Left ventricle myocardium superior (tissue), 1 donor: ENCODE data around the gene LANCL2. TPM values are rescaled to one million over a fixed set of nuclear protein-coding genes. Genes with fewer than 3 reads are reported as not detected.
"Not testable (repeated sequence)": the region's sequence is repeated elsewhere in the genome, so short reads cannot be mapped to it uniquely, and the experiment has no call there.

Source experiments
- ATAC-seq: fragments of 200-7000 bp; cut with Tn5 transposase; one replicate; pipeline ENCODE4 v1.9.1; 2020; ENCODE audit warnings: mild to moderate bottlenecking, moderate library complexity
- DNase-seq: peaks from one replicate; pipeline ENCODE4 v3.0.0-alpha.2; 2020
- intact Hi-C: fragments of 100-400 bp; cut with micrococcal nuclease; formaldehyde crosslinking; loops from one replicate; pipeline ENCODE4 v1.11.0; 2022
- total RNA-seq: library from RNA; stranded (reverse); fragmentation: NEBNext Ultra II Directional; extraction: Animal tissue kit (Norgen Biotek cat#: 25700); gene quantifications from one replicate; pipeline ENCODE4 v1.2.1, GENCODE V29; 2021
- donor health status: DM: no; HTN: yes; CAD: no; lungs with severe emphysema.

LANCL2 gene
- total RNA-seq, 1 donor from 2014 or later, result 8.4 TPM

DNA sequence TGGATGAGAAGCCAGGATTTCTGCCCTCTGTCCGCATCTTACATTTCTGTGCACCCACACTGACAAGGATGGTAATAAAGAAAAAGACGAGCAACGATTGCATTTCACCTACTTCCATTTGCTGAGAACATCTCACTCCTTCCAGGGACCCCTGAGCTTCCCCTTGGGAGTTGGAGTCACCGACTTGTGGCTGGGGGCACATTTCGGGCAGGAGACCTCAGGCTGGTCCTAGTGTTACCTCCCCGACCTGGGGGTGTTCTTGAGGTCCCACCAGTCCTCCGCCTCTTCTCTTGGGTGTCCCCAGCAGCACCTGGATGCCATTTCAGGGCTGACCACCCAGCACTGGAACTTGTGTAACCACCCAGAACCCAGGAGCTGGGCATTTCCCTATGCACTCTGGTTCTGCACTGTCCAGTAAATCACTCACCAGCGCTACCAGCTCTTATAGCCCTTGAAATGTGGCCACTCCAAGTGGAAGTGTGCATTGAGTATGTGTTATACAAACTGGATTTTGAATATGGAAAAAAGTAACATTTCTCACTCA, 84.9 kb downstream of the LANCL2 start:
- DNase-seq, result no peak
- ATAC-seq, result no peak
- intact Hi-C loops, result no loop called here

DNA sequence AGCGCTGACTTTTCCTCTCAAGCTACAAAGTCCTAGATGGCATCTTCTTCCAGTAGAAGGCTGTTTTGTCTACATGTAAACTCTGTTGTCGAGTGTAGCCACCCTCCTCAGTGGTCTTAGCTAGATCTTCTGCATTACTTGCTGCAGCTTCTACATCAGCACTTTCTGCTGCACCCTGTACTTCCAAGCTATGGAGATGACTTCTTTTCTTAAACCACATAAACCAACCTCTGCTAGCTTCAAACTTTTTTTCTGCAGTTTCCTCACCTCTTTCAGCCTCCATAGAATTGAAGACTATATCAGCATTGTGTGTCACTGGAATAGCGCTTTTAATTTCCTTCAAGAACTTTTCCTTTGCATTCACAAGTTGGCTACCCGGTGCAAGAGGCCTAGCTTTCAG, 87.8 kb downstream of the LANCL2 start:
- intact Hi-C loops, result no loop called here
- ATAC-seq (no peak), DNase-seq (no peak)

DNA sequence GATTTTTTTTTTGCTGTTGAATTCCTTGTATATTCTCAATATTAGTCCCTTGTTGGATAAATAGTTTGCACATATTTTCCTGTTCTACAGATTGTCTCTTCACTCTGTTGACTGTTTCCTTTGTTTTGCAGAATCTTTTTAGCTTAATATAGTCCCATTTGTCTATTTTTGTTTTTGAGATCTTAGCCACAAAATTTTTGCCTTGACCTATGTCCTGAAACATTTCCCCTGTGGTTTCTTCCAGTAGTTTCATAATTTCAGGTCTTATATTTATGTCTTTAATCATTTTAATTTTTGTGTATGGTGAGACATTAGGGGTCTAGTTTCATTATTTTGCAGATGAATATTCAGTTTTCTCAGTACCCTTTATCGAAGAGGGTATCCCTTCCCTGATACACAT, 92.7 kb downstream of the LANCL2 start:
- no peak for ATAC-seq

DNA sequence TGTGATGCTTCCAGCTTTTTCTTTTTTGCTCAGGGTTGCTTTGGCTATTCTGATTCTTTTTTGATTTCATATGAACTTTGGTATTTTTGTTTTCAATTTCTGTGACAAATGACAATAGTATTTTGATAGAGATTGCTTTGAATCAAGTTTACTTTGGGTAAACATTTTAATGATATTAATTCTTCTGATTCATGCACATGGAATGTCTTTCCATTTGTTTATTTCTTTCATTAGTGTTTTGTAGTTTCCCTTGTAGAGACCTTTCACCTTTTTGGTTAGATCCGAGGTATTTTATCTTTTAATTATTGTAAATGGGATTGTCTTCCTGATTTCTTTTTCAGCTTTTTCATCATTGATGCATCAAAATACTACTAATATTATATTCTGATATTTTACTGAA, 93.2 kb downstream of the LANCL2 start:
- intact Hi-C loops, result no loop called here
- ATAC-seq (no peak), DNase-seq (no peak)

More for the DNA sequence above, 92.7 kb downstream of the LANCL2 start:
- intact Hi-C loops, result no loop called here
- DNase-seq, result no peak

DNA sequence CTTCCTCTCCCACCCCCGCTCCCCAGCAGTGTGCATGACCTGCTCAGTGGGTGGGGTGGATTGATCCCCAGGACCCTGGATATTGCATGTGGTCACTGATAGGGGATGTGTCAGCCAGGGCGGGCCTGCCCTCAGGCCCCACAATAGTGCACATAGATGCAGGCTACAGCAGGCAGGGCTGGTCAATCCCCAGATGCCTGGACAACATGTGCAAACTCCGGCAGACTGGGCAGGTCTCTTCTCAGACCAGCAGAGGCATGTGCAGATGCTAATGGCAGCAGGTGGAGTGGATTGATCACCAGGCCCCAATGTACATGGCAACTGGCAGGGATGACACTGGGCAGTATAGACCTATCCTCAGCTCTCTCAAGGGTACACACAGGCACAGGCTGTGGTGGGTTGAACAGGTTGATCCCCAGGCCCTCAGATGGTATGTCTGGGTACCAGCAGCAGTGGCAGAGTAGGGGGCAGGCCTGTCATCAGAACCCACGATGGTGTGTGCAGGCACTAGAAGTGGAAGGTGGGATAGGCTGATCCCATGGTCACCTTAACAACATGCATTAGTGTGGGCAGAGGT, 98.6 kb downstream of the LANCL2 start:
- intact Hi-C loops, result no loop called here
- no peak for DNase-seq
- ATAC-seq, result no peak

DNA sequence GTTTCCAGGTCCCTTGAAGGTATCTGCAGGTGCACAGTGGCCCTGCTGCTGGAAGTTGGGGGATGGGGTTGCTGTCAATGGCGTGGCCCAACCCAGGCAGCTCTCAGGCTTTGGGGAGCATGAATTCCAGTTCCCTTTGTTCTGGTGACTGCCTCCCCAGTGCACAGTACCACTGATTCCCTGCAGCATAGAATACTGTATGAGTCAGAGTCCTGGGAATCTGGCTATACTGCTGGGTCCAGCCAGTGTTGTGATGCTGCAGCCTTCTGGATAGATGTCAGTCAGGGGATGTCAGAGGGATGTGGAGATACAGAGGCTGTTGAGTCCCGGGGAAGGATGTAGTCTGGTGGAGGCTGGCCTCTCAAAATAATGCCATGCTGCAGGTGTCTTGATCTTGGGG, 99.3 kb downstream of the LANCL2 start:
- intact Hi-C loops, result no loop called here
- no peak for ATAC-seq
- DNase-seq, result no peak

DNA sequence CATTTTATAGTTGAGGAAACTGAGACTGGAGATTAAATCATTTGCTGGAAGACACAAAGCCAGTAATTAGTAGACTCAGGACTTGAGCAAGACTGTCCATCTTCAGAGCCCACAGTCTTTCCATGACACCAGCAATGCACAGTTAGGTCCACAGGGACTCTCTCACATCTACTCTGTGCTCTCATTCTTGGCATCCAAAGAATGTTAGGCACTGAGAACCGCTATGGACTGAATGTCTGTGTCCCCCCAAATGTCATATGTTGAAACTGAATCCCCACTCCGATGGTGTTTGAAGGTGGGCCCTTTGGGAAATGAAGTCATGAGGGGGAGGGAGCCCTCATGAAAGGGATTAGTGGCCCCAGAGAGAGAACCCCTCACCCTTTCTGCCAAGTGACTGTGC, 100.6 kb downstream of the LANCL2 start:
- DNase-seq (no peak), ATAC-seq (no peak)
- intact Hi-C loops, result no loop called here

DNA sequence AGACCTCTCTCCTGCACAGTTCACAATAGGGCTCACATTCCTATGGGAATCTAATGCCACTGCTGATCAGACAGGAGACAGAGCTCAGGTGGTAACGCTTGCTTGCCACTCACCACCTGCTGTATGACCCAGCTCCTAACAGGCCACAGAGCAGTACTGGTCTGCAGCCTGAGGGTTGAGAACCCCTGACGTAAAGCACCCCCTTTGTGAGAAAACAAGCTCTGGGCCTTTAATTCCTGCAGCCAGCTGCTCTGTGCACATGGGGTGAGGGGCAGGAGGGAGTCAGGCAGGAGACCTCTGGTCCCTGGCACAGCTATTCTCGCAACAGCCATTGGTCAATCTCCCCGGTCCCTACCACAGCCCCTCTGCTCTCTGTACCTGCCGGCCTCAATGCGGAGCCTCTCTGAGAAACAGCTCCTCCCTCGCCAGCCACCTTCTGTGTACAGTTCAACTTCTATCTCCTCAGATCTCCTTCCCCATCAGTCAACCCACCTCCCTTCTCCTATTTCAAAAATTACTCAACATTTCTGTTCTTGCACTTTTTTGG, 102.0 kb downstream of the LANCL2 start:
- intact Hi-C loops, result no loop called here
- DNase-seq (no peak), ATAC-seq (no peak)

DNA sequence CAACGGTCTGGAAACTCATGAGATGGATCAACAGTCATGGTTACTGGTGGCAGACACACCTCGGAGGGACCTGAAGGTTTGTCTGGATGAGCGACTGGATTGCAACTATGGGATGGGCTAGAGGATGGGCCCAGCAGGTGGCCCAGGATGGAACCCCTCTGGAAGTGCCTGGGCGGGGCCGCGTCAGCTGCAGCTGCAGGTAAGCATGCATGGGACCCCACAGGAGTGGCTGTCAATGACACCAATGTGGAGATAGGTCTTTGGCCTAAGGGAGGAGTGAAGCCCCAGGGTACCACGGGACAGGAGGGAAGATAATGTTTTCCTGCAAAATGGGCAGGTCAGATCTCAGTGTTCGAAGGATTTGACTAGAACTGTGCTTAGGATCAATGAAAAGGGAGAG, 103.4 kb downstream of the LANCL2 start:
- ATAC-seq (no peak), DNase-seq (no peak)

DNA sequence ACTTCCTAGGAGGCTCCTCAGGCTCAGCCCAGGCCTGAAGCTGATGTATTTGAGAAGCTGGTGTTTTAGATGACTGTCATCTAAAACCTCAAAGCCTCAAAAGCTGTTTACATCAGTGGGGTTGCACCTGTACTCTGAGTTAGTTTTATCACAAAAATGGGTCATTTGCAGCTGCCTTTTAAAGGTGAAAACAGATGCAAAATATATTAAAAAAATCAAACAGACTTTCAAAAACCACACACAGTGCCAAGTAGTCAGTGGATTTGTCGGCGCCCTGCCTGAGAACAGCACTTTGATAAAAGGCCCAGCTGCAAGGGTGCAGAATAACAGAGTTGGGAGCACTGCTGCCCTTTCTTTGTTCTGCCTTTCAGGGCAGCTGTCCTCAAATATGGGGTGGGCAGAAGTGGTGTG, 104.1 kb downstream of the LANCL2 start:
- intact Hi-C loops, result no loop called here
- ATAC-seq (no peak), DNase-seq (no peak)

More for the DNA sequence above, 103.4 kb downstream of the LANCL2 start:
- intact Hi-C loops, result no loop called here

DNA sequence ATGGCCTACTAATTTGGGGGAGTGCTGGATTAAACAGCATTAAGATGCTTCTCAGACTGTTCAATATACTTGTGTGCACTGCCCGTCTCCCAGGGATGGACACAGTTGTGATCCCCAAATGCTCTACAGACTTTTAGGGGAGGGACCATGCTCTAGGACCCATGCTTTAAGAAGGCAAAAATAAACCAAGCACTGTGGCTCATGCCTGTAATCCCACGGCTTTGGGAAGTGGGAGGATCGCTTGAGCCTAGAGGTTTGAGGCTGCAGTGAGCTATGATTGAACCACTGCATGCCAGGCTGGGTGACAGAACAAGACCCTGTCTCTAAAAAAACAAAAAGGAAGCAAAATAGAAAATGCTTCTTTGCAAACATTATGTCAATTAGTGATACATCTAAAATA, 104.6 kb downstream of the LANCL2 start:
- intact Hi-C loops, result no loop called here
- no peak for ATAC-seq
- no peak for DNase-seq

DNA sequence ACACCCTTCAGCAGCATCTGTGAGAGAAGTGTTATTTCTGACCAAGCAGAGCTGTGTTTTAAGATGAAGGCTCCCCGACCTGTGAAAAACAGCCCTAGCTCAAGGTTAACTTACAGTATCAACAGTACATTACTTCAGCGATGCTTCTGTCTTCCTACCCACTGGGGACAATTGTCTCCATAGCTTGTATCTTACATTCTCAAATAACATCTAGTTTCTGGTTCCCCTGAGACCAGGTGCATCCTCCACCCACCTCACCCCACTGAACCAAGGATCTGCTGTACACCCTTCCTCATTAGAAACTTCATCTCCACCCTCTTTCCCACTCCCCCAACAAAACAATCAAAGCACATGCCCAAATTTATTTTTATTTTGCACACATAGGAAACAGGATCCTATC, 105.1 kb downstream of the LANCL2 start:
- ATAC-seq, result no peak
- intact Hi-C loops, result no loop called here
- no peak for DNase-seq

DNA sequence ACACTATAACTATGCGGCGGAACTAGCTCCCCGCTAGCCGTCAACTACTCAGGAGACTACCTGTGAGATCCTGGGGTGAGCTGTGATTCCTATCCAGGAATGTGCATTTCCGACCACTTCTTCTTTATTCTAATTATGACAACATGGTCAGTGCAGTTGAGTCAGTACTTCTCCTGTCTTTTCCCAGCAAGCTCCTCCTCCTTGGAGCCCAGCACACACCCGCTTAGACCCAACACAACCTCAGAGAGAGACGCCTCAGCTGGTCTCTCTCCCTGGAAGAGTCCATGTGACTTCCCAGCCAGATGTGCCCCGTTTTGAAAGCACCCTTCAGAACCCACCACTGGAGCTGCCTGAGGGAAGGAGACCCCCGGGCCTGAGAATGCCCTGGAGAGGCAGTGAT, 106.5 kb downstream of the LANCL2 start:
- DNase-seq, intact Hi-C loops, ATAC-seq: not testable (repeated sequence)

DNA sequence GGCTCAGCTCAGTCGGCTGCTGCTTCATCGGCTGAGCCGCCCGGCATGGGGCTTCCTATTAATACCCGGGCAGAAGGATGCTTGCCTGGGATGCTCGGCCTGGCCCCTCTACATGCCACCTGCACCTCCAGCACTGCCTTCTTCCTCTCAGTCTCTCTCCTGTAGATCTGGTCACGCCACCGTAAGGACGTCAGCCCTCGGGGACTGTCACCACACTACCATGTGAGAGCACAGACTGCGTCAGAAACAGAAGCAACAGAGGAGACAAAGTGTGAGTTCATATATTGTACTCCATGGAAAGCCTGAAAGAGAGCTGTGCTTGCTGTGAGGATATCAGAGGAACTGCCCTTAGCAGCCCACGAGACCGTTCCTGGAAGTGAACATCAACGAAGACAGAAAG, 107.3 kb downstream of the LANCL2 start:
- ATAC-seq, intact Hi-C loops: not testable (repeated sequence)

DNA sequence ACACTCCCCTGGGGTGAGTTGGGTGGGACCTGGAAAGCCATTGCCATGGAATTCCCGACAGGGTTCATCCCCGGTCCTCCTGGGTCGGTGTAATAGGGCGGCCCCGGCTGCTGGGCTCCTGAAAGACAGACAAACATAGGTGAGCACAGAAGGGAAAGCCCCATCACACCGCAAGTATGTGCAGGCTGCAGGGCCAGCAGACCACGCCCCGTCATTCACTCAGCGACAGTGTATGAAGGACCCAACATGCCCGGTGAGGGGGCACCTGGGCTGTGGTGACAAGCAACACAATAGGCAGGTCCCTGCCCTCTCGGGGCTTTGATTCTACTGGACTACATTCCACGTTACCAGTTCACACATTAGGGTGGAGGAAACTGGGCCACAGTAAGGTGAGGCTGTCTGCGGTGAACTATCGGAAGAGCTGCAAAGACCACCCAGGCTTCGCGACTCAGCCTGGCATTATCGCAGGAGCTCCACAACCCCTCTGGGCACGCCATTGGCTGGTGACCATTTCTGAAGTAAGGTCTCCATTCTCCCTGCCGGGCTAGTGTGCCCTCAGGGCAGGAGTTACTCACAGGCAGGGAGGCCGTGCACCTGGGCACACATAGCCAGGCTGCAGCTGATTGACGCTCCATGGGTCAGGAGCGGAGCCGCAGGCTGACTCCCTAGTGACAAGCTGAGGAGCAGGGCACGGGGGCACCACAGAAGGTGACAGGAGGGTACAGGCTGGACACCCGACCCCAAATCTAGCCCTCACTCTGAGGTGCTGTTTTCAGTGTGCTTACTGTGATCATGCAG, 108.0 kb downstream of the LANCL2 start:
- DNase-seq, result no peak
- ATAC-seq, result no peak
- intact Hi-C loops, result no loop called here

More for the DNA sequence above, 107.3 kb downstream of the LANCL2 start:
- not testable (repeated sequence) for DNase-seq

DNA sequence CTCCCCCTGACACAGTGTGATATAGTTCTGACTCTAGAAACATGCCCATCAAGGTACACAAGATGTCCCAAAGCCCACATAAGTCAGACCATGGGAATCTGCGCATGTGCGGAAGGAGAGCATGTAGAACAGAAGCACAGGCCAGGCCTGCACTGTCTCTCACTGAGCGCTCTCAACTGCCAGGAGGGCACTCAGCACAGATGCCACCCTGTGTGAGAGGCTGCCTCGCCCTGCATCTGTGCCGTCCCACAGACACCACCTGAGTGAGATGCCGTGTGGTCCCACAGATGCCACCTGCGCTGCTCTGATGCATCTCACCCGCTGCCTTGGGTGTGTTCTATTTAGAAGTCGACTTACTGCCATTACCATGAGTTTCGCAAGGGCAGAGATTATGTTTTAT, 108.8 kb downstream of the LANCL2 start:
- intact Hi-C loops, result no loop called here

DNA sequence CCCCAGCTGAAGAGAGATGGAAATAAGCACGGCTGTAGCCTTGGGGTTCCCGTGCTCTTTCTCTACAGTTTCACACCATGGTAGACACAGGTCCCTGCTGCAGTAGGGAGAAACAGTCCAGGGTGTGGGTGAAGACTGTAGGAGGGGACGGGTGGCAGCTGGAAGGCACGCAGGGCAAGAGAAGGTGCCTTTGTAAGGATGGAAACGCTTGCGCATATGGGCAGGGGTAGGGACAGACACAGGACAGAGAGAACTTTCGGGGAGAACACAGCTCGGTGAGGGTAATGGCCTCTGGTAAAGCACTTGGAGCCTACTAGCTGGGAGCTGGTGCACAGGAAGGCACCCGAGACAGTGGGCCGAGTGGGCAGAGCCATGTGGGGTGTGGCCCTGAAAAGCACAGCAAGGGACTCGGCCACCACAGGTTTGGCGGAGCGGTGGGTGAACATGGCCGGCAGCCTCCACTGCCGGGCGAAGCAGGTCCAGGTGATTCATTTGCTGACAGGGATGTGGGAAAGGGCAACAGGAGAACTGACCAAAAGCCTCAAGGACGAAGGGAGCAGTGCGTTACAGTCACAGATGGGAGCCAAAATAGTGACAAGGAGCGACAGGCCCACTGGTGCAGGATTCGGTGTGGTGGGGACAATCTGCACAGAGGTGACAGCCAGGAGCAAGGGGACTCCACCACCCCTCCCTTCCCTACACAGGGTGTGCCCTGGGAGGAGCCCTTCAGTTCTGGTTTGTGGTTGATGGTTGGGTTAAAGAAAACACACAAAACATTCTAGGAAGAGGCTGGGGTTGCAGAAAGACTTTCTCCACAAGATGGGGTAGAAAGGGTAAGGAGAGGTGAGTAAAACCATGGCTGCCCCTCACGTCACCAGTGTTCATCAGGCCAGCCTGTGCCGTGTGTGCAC, 110.1 kb downstream of the LANCL2 start:
- ATAC-seq (no peak), DNase-seq (no peak)
- intact Hi-C loops, result no loop called here

More for the DNA sequence above, 108.8 kb downstream of the LANCL2 start:
- no peak for ATAC-seq
- DNase-seq, result no peak

DNA sequence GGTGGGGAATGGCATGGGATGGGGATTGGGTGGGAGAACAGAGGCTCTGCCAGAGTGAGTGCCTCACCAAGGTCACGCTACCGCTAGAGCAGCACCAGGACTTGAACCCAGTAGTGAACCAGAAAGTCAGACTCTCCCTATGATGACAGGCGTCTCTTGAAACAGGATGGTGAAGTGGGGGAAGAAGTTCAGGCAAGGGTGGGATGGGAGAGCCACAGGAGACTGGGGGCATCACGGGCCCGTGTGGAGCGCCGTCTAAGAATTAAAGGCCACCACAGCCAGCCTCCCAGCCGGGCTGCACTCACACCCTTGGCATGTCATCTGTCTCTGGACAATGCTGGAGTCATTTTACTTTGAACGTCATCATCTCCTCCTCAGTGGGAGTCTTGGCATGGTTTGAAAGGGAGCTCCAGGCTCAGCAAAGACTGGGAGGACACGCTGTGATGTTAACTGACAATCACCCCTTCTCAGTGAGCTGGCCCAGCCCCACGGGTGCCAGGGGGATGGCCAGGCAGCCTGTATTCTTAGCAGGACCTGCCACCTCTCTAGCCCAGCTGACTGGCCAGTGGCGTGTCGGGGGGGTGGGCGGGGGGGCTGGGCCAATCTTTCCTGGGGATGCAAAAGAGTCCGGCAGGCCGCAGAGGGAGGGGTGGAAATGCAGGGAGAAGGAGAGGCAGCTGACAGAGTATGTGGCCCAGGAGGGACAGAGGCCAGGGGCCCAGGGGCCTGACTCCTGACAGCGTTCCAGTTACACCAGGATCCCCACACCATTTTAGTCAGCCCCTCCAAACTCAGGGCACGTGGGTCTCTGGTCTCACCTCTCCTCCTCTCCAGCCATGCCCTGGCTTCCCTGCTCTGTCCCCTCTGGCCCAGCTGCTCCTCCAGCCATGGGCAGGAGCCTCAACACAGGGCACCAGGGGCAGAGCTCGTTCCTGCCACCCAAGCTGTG, 111.0 kb downstream of the LANCL2 start:
- DNase-seq, result no peak
- no peak for ATAC-seq
- intact Hi-C loops, result no loop called here
